NCI-H1436 (cell line): ENCODE results near the gene SPDYA.
A peak's percentile ranks its signal among the peaks of the same experiment; 100 is the strongest.
"Not testable (repeated sequence)": the region's sequence is repeated elsewhere in the genome, so short reads cannot be mapped to it uniquely, and the experiment has no call there.

ENCODE experiments used
- DNase-seq: peaks from one replicate; lab custom pipeline; 2025; lab: John Stamatoyannopoulos, UW

SPDYA gene

GRCh38 chr2:28810384-28811285 is at the start of gene SPDYA:
TSS of gene SPDYA (plus strand) at chr2:28810834. CDS start at chr2:28816015, 5,181 bp downstream.
- no peak for DNase-seq

GRCh38 chr2:28761420-28761819 is 49.2 kb upstream of the SPDYA start:
- no peak for DNase-seq

GRCh38 chr2:28764909-28765711 is 45.5 kb upstream of the SPDYA start:
- DNase-seq, result no peak

- no peak for DNase-seq
These were observed 44.6 kb upstream of the SPDYA start for GRCh38 chr2:28766070-28766469.

GRCh38 chr2:28767337-28767736 is 43.3 kb upstream of the SPDYA start:
- DNase-seq, result no peak

GRCh38 chr2:28768422-28768821 is 42.2 kb upstream of the SPDYA start:
- no peak for DNase-seq

GRCh38 chr2:28768952-28769351 is 41.7 kb upstream of the SPDYA start:
- DNase-seq, result no peak

GRCh38 chr2:28772351-28772750 is 38.3 kb upstream of the SPDYA start:
- DNase-seq, result no peak

- no peak for DNase-seq
These were observed 34.2 kb upstream of the SPDYA start for GRCh38 chr2:28776471-28776870.

- no peak for DNase-seq
These were observed 32.2 kb upstream of the SPDYA start for GRCh38 chr2:28778392-28778791.

- DNase-seq, result no peak
These were observed 31.6 kb upstream of the SPDYA start for GRCh38 chr2:28779001-28779400.

- DNase-seq, result no peak
These were observed 30.1 kb upstream of the SPDYA start for GRCh38 chr2:28780496-28780895.

GRCh38 chr2:28782423-28782822 is 28.2 kb upstream of the SPDYA start:
- no peak for DNase-seq

- not testable (repeated sequence) for DNase-seq
These were observed 26.1 kb upstream of the SPDYA start for GRCh38 chr2:28784570-28784969.

- no peak for DNase-seq
These were observed 14.0 kb upstream of the SPDYA start for GRCh38 chr2:28796620-28797019.

GRCh38 chr2:28801726-28802125 is 8.9 kb upstream of the SPDYA start:
- no peak for DNase-seq

- DNase-seq, result no peak
These were observed 7.6 kb upstream of the SPDYA start for GRCh38 chr2:28802975-28803429.

GRCh38 chr2:28809927-28810326 is 707 bp upstream of the SPDYA start:
- no peak for DNase-seq

- no peak for DNase-seq
These were observed 7.4 kb downstream of the SPDYA start for GRCh38 chr2:28818053-28818452.

- peak; percentile 52 for DNase-seq
These were observed 10.8 kb downstream of the SPDYA start for GRCh38 chr2:28821295-28821958.

GRCh38 chr2:28822036-28822435 is 11.4 kb downstream of the SPDYA start:
- no peak for DNase-seq

- DNase-seq, result no peak
These were observed 13.6 kb downstream of the SPDYA start for GRCh38 chr2:28824207-28824606.
